Hepatocyte (in vitro differentiated cells): ENCODE results near the gene ROPN1B. TPM values are rescaled to one million over a fixed set of nuclear protein-coding genes. Genes with fewer than 3 reads are reported as not detected.
"Not testable (repeated sequence)": the region's sequence is repeated elsewhere in the genome, so short reads cannot be mapped to it uniquely, and the experiment has no call there.

Experiments used
- DNase-seq: peaks from one replicate; pipeline ENCODE4 v3.0.0-alpha.2; 2016; ENCODE audit warnings: low spot score
- H2AFZ ChIP-seq: fragments of 200-600 bp; sonication (generic); 2 replicates; pipeline ENCODE4 v1.6.0; 2016; ENCODE audit warnings: antibody characterized with exemption, mild to moderate bottlenecking
- H3K27ac ChIP-seq: fragments of 200-600 bp; sonication (generic); 2 replicates; pipeline ENCODE4 v1.5.1; 2016; ENCODE audit warnings: mild to moderate bottlenecking
- H3K27me3 ChIP-seq: fragments of 200-600 bp; sonication (generic); 2 replicates; pipeline ENCODE4 v1.6.1; 2016
- H3K36me3 ChIP-seq: fragments of 200-600 bp; sonication (generic); replicated peaks from 2 replicates; pipeline ENCODE4 v1.5.1; 2016; ENCODE audit warnings: low read depth; ENCODE audit not compliant: insufficient read depth
- H3K4me1 ChIP-seq: fragments of 200-600 bp; sonication (generic); 2 replicates; pipeline ENCODE4 v1.5.1; 2016; ENCODE audit warnings: mild to moderate bottlenecking, moderate library complexity; ENCODE audit not compliant: insufficient read depth
- H3K4me2 ChIP-seq: fragments of 200-600 bp; sonication (generic); 2 replicates; pipeline ENCODE4 v1.6.0; 2016
- H3K4me3 ChIP-seq: fragments of 200-600 bp; sonication (generic); 2 replicates; pipeline ENCODE4 v1.5.1; 2016; ENCODE audit warnings: mild to moderate bottlenecking
- H3K79me2 ChIP-seq: fragments of 200-600 bp; sonication (generic); 2 replicates; pipeline ENCODE4 v1.6.0; 2017; ENCODE audit warnings: mild to moderate bottlenecking
- H3K9me2 ChIP-seq: fragments of 200-600 bp; sonication (generic); replicated peaks from 2 replicates; pipeline ENCODE4 v1.6.0; 2017; ENCODE audit warnings: mild to moderate bottlenecking; ENCODE audit not compliant: insufficient read depth
- H3K9me3 ChIP-seq: fragments of 200-600 bp; sonication (generic); 2 replicates; pipeline ENCODE4 v1.5.1; 2016; ENCODE audit warnings: low read depth, mild to moderate bottlenecking
- H4K20me1 ChIP-seq: fragments of 200-600 bp; sonication (generic); 2 replicates; pipeline ENCODE4 v1.6.0; 2016; ENCODE audit warnings: mild to moderate bottlenecking; ENCODE audit not compliant: insufficient read depth, poor library complexity, severe bottlenecking
- WGBS: methylation state at CpG from one replicate; pipeline ENCODE4 v1.1.6; 2016; ENCODE audit warnings: low lambda C conversion rate; ENCODE audit errors: missing lambda C conversion rate; 5-methylcytosine and 5-hydroxymethylcytosine counted together
- polyA plus RNA-seq: library from polyadenylated mRNA; unstranded; fragments of >200 nt; fragmentation: Nextera tagmentation; extraction: Ambion mirVana; gene quantifications from 2 replicates; pipeline ENCODE4 v1.2.1, GENCODE V29; 2016
- total RNA-seq: library from RNA; depleted of rRNA; stranded (reverse); fragments of >200 nt; gene quantifications from 2 replicates; pipeline ENCODE4 v1.2.3, GENCODE V29; 2014
- TF ChIP-seq, protein P1 (sequence below): fragments of 200-600 bp; sonication (generic); IDR thresholded peaks from 2 replicates; pipeline ENCODE4 v1.5.1; 2016; ENCODE audit warnings: antibody characterized with exemption, mild to moderate bottlenecking; ENCODE audit not compliant: poor library complexity

ROPN1B gene
- total and polyA plus RNA-seq, 2 experiments from 2014 or later, result not detected

GRCh38 chr3:125936210-125936815 lies 32.7 kb upstream of the ROPN1B start:
- not testable (repeated sequence) for H4K20me1 ChIP-seq
- TF ChIP-seq, protein P1, sequence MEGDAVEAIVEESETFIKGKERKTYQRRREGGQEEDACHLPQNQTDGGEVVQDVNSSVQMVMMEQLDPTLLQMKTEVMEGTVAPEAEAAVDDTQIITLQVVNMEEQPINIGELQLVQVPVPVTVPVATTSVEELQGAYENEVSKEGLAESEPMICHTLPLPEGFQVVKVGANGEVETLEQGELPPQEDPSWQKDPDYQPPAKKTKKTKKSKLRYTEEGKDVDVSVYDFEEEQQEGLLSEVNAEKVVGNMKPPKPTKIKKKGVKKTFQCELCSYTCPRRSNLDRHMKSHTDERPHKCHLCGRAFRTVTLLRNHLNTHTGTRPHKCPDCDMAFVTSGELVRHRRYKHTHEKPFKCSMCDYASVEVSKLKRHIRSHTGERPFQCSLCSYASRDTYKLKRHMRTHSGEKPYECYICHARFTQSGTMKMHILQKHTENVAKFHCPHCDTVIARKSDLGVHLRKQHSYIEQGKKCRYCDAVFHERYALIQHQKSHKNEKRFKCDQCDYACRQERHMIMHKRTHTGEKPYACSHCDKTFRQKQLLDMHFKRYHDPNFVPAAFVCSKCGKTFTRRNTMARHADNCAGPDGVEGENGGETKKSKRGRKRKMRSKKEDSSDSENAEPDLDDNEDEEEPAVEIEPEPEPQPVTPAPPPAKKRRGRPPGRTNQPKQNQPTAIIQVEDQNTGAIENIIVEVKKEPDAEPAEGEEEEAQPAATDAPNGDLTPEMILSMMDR, result peak; percentile 27

DNA sequence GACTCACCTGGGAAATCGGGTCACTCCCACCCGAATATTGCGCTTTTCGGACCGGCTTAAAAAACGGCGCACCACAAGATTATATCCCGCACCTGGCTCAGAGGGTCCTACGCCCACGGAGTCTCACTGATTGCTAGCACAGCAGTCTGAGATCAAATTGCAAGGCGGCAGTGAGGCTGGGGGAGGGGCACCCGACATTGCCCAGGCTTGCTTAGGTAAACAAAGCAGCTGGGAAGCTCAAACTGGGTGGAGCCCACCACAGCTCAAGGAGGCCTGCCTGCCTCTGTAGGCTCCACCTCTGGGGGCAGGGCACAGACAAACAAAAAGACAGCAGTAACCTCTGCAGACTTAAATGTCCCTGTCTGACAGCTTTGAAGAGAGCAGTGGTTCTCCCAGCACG lies 32.1 kb upstream of the ROPN1B start:
- H4K20me1 ChIP-seq, DNase-seq, H3K9me3 ChIP-seq, H2AFZ ChIP-seq, H3K9me2 ChIP-seq, H3K4me1 ChIP-seq, H3K79me2 ChIP-seq, H3K36me3 ChIP-seq, H3K27me3 ChIP-seq, H3K27ac ChIP-seq, H3K4me2 ChIP-seq, H3K4me3 ChIP-seq: not testable (repeated sequence)
- 53% methylated on average over 12 of the region's 13 CpGs for WGBS

More at GRCh38 chr3:125936210-125936815, 32.7 kb upstream of the ROPN1B start:
- not testable (repeated sequence) for DNase-seq, H3K27ac ChIP-seq, H3K4me1 ChIP-seq, H3K4me3 ChIP-seq, H3K9me2 ChIP-seq, H3K4me2 ChIP-seq, H3K36me3 ChIP-seq, H3K79me2 ChIP-seq, H3K9me3 ChIP-seq, H3K27me3 ChIP-seq, H2AFZ ChIP-seq
- WGBS, result 90% methylated on average over 13 of the region's 13 CpGs

- not testable (repeated sequence) for H3K9me2 ChIP-seq, H3K4me1 ChIP-seq, H3K36me3 ChIP-seq, H2AFZ ChIP-seq, H3K9me3 ChIP-seq, DNase-seq, H4K20me1 ChIP-seq, H3K27ac ChIP-seq, H3K4me2 ChIP-seq, H3K4me3 ChIP-seq, H3K79me2 ChIP-seq, H3K27me3 ChIP-seq
- 95% methylated on average over 2 of the region's 2 CpGs for WGBS
These were observed 21.2 kb upstream of the ROPN1B start for GRCh38 chr3:125947806-125948205.

GRCh38 chr3:125948901-125949300 lies 20.1 kb upstream of the ROPN1B start:
- not testable (repeated sequence) for H3K27ac ChIP-seq, H3K4me1 ChIP-seq, H3K36me3 ChIP-seq, H3K79me2 ChIP-seq, H3K4me2 ChIP-seq, H3K4me3 ChIP-seq, H4K20me1 ChIP-seq, DNase-seq, H3K9me3 ChIP-seq, H3K27me3 ChIP-seq, H3K9me2 ChIP-seq, H2AFZ ChIP-seq
- 60% methylated on average over 3 of the region's 3 CpGs for WGBS

- not testable (repeated sequence) for H2AFZ ChIP-seq
- WGBS, result 93% methylated on average over 3 of the region's 3 CpGs
These were observed 17.8 kb upstream of the ROPN1B start for GRCh38 chr3:125951176-125951575.

DNA sequence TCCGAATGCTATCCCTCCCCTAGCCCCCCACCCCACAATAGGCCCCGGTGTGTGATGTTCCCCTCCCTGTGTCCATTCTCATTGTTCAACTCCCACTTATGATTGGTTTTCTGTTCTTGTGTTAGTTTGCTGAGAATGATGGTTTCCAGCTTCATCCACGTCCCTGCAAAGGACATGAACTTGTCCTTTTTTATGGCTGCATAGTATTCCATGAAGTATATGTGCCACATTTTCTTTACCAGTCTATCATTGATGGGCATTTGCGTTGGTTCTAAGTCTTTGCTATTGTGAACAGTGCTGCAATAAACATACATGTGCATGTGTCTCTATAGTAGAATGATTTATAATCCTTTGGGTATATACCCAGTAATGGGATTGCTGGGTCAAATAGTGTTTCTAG lies 12.0 kb upstream of the ROPN1B start:
- 90% methylated on average over 4 of the region's 4 CpGs for WGBS
- H3K36me3 ChIP-seq, DNase-seq, H3K4me2 ChIP-seq, H3K9me2 ChIP-seq, H3K27me3 ChIP-seq, H3K79me2 ChIP-seq, H3K9me3 ChIP-seq, H4K20me1 ChIP-seq, H3K4me1 ChIP-seq, H3K27ac ChIP-seq, H3K4me3 ChIP-seq, H2AFZ ChIP-seq: not testable (repeated sequence)

More at GRCh38 chr3:125951176-125951575, 17.8 kb upstream of the ROPN1B start:
- not testable (repeated sequence) for H3K4me3 ChIP-seq, H3K4me1 ChIP-seq, H3K27ac ChIP-seq, H3K4me2 ChIP-seq, H3K9me2 ChIP-seq, H3K9me3 ChIP-seq, DNase-seq, H4K20me1 ChIP-seq, H3K79me2 ChIP-seq, H3K36me3 ChIP-seq, H3K27me3 ChIP-seq
